ENCODE measurements around the gene RIOK2. TPM values are rescaled to one million over a fixed set of nuclear protein-coding genes. Genes with fewer than 3 reads are reported as not detected.

RIOK2 gene
- total RNA-seq, 2 donors from 2014 or later, result 16.2 to 20.5 TPM

DNA sequence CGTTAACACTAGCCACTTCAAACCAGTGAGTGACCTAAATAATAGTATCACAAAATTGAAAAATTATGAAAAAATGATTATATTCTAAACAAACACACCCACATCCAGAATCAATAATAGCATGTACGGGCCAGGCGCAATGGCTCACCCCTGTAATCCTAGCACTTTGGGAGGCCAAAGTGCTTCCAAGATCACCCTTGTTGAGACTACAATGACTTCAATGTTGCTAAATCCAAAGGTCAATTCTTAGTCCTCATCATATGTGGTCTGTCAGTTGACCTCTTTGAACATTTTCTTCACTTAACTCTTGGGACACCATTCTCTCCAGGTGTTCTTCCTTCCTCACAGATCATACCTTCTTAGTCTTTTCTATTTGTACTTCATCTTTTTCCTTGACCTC is 11.3 kb downstream of the RIOK2 start:
- Histone ChIP-seq H3K27ac (no peak overlapping the region), H3K27me3 (replicated peaks; ENCODE audit: insufficient read depth) (no peaks in the 10 kb centered on the region), H3K4me1 (replicated peaks) (no peaks in the 10 kb centered on the region), H3K9me3 (no peaks in the 10 kb centered on the region), H3K4me3 (no peak overlapping the region), H3K36me3 (peaks cover 0 to 1% of the 10 kb centered on the region in 2 donors)
- no peak for DNase-seq (ENCODE audit: low spot score)
- 96% methylated on average over 3 of the region's 3 CpGs for WGBS
- intact Hi-C loops (cut with DNase I), result no loop called here
- TF ChIP-seq POLR2A (IDR thresholded peaks at IDR 0.05) (no peak), CTCF (IDR thresholded peaks at IDR 0.05) (no peak), POLR2AphosphoS5 (IDR thresholded peaks at IDR 0.05) (no peak)

GRCh38 chr5:97167435-97167834 is 15.6 kb downstream of the RIOK2 start:
- no peaks in the 10 kb centered on the region for H3K27me3 ChIP-seq (replicated peaks; ENCODE audit: insufficient read depth)
- H3K9me3 ChIP-seq, result no peaks in the 10 kb centered on the region
- intact Hi-C loops (cut with DNase I), result loop anchor here (10.0 kb wide), 2 partner anchors 173 to 553 kb away; no protein-coding TSS in a partner anchor
- no peaks in the 10 kb centered on the region for H3K36me3 ChIP-seq
- H3K4me1 ChIP-seq (replicated peaks), result no peaks in the 10 kb centered on the region
- no peak overlapping the region for H3K4me3 ChIP-seq
- TF ChIP-seq POLR2AphosphoS5 (IDR thresholded peaks at IDR 0.05) (no peak), CTCF (IDR thresholded peaks at IDR 0.05) (no peak), POLR2A (IDR thresholded peaks at IDR 0.05) (no peak)
- no peak for DNase-seq (ENCODE audit: low spot score)
- no peak overlapping the region for H3K27ac ChIP-seq
- WGBS, result 62% methylated on average over 6 of the region's 6 CpGs

GRCh38 chr5:97165726-97166125 is 17.3 kb downstream of the RIOK2 start:
- Histone ChIP-seq H3K4me3 (no peak overlapping the region), H3K4me1 (replicated peaks) (no peaks in the 10 kb centered on the region), H3K36me3 (no peaks in the 10 kb centered on the region), H3K27me3 (replicated peaks; ENCODE audit: insufficient read depth) (no peaks in the 10 kb centered on the region), H3K9me3 (no peaks in the 10 kb centered on the region), H3K27ac (no peak overlapping the region)
- intact Hi-C loops (cut with DNase I), result loop anchor here (10.0 kb wide), 2 partner anchors 171 to 551 kb away; no protein-coding TSS in a partner anchor
- no peak for DNase-seq (ENCODE audit: low spot score)
- TF ChIP-seq CTCF (IDR thresholded peaks at IDR 0.05), result no peak
- TF ChIP-seq POLR2AphosphoS5 (IDR thresholded peaks at IDR 0.05), result no peak
- no peak for TF ChIP-seq POLR2A (IDR thresholded peaks at IDR 0.05)
- 10% methylated on average over 1 of the region's 1 CpG for WGBS

GRCh38 chr5:97164846-97165245 is 18.2 kb downstream of the RIOK2 start:
- Histone ChIP-seq H3K27me3 (replicated peaks; ENCODE audit: insufficient read depth) (no peaks in the 10 kb centered on the region), H3K36me3 (no peaks in the 10 kb centered on the region), H3K27ac (no peak overlapping the region), H3K4me3 (no peak overlapping the region), H3K4me1 (replicated peaks) (no peaks in the 10 kb centered on the region), H3K9me3 (no peaks in the 10 kb centered on the region)
- TF ChIP-seq POLR2AphosphoS5 (IDR thresholded peaks at IDR 0.05), result no peak
- no peak for TF ChIP-seq CTCF (IDR thresholded peaks at IDR 0.05)
- no peak for TF ChIP-seq POLR2A (IDR thresholded peaks at IDR 0.05)
- DNase-seq (ENCODE audit: low spot score), result no peak
- intact Hi-C loops (cut with DNase I), result loop anchor here (5.0 to 10.0 kb wide), 6 partner anchors 123 to 550 kb away; no protein-coding TSS in a partner anchor

GRCh38 chr5:97163790-97164285 is 19.2 kb downstream of the RIOK2 start:
- 94% methylated on average over 5 of the region's 5 CpGs for WGBS
- intact Hi-C loops (cut with DNase I), result loop anchor here (5.0 to 10.0 kb wide), 6 partner anchors 122 to 549 kb away; no protein-coding TSS in a partner anchor
- no peak overlapping the region for H3K27ac ChIP-seq
- H3K4me3 ChIP-seq, result no peak overlapping the region
- no peaks in the 10 kb centered on the region for H3K9me3 ChIP-seq
- no peaks in the 10 kb centered on the region for H3K36me3 ChIP-seq
- no peaks in the 10 kb centered on the region for H3K27me3 ChIP-seq (replicated peaks; ENCODE audit: insufficient read depth)
- DNase-seq (ENCODE audit: low spot score), result no peak
- H3K4me1 ChIP-seq (replicated peaks), result no peaks in the 10 kb centered on the region
- TF ChIP-seq CTCF (IDR thresholded peaks at IDR 0.05) (no peak), POLR2A (IDR thresholded peaks at IDR 0.05) (no peak), POLR2AphosphoS5 (IDR thresholded peaks at IDR 0.05) (no peak)
